Measurements from ENCODE around the gene PPFIBP2. TPM values are rescaled to one million over a fixed set of nuclear protein-coding genes. Genes with fewer than 3 reads are reported as not detected.

Gene PPFIBP2
- total and polyA plus RNA-seq, 2 of the 13 experiments (the other 11 are each of a cell fraction or from before 2014, with no cell fraction given): 15.0 to 52.5 TPM

DNA sequence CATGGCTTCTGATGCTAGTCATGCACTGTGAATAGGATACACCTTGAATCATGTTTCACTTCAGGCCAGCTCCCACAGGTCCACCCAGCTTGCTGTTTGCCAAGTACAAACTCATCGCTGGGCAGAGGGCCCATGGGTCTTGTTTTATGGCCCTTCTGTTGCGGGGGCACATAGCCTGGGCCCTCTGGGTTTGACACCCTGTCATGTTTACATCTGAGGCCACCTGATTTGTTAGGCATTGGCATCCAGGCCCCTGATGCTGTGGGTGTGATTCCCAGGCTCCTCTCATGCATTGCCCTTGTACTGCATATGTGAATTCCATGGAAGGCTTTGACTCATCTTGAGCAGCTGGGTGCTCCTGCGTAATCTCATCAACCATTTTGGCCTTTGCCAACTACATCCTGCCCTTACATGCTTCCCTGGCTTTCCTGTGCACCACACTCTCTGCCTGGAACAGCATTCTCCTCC is 32.6 kb downstream of the PPFIBP2 start:
- Histone ChIP-seq H3K36me3 (replicated peaks in 1 of 2; ENCODE audit: control insufficient read depth in 1 of 2, insufficient read depth in 2 of 2, low read length in 2 of 2) (peaks cover 0 to 6% of the 10 kb centered on the region in 2 experiments; a peak in 1 of 5 replicates), H3K27me3 (ENCODE audit: control insufficient read depth in 1 of 2, insufficient read depth in 2 of 2, low read length in 2 of 2) (no peaks in the 10 kb centered on the region; a peak in 1 of 5 replicates), H3K27ac (ENCODE audit: extremely low read length, insufficient read depth, low read length) (no peak overlapping the region), H3K4me1 (ENCODE audit: insufficient read depth, low read length) (no peaks in the 10 kb centered on the region), H3K79me2 (ENCODE audit: insufficient read depth, low read length) (no peaks in the 10 kb centered on the region), H2AFZ (ENCODE audit: low read length) (no peak overlapping the region), H4K20me1 (ENCODE audit: insufficient read depth, low read length) (no peaks in the 10 kb centered on the region), H3K9ac (ENCODE audit: insufficient read depth, low read depth, low read length) (no peak overlapping the region), H3K4me3 (replicated peaks in 1 of 3; ENCODE audit: insufficient read depth in 1 of 3, low read depth in 2 of 3, low read length in 3 of 3) (no peak overlapping the region), H3K9me3 (ENCODE audit: low read length) (no peaks in the 10 kb centered on the region), H3K4me2 (ENCODE audit: low read depth, low read length) (no peak overlapping the region)
- no peak for DNase-seq (ENCODE audit: low spot score)
- in situ Hi-C loops (cut with HindIII; ENCODE audit: extremely low pct_ligation_motif_present, low pct_unique_long_range_greater_than_20kb) (no loop called here), intact Hi-C loops (cut with micrococcal nuclease; ENCODE audit: unreplicated experiment) (no loop called here)
- CTCF ChIA-PET (ENCODE audit: low intra/inter-chr PET ratio, low total read pairs): no interaction called here
- BruUV-seq (replicated peaks): no TSS peak
- WGBS (ENCODE audit: low lambda C conversion rate): 96% methylated on average over 3 of the region's 3 CpGs
- FAIRE-seq: no peak
- POLR2A ChIA-PET: no interaction called here
- ATAC-seq: no peak
- TF ChIP-seq, protein P1, sequence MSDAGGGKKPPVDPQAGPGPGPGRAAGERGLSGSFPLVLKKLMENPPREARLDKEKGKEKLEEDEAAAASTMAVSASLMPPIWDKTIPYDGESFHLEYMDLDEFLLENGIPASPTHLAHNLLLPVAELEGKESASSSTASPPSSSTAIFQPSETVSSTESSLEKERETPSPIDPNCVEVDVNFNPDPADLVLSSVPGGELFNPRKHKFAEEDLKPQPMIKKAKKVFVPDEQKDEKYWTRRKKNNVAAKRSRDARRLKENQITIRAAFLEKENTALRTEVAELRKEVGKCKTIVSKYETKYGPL (CRISPR knock-in tag; IDR thresholded peaks at IDR 0.05): no peak
- TF ChIP-seq, protein P2, sequence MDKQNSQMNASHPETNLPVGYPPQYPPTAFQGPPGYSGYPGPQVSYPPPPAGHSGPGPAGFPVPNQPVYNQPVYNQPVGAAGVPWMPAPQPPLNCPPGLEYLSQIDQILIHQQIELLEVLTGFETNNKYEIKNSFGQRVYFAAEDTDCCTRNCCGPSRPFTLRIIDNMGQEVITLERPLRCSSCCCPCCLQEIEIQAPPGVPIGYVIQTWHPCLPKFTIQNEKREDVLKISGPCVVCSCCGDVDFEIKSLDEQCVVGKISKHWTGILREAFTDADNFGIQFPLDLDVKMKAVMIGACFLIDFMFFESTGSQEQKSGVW (CRISPR knock-in tag; IDR thresholded peaks at IDR 0.05; ENCODE audit: borderline replicate concordance): no peak
- TF ChIP-seq SETDB1 (CRISPR knock-in tag; IDR thresholded peaks at IDR 0.05; ENCODE audit: borderline replicate concordance) (no peak), ZNF546 (CRISPR knock-in tag; conservative IDR thresholded peaks at IDR 0.05) (no peak), SIN3B (IDR thresholded peaks at IDR 0.05; ENCODE audit: low read length) (no peak), SRSF9 (IDR thresholded peaks at IDR 0.05; ENCODE audit: borderline replicate concordance, insufficient read depth, low read depth, low read length, poor library complexity, severe bottlenecking) (no peak)
- TF ChIP-seq, protein P3, sequence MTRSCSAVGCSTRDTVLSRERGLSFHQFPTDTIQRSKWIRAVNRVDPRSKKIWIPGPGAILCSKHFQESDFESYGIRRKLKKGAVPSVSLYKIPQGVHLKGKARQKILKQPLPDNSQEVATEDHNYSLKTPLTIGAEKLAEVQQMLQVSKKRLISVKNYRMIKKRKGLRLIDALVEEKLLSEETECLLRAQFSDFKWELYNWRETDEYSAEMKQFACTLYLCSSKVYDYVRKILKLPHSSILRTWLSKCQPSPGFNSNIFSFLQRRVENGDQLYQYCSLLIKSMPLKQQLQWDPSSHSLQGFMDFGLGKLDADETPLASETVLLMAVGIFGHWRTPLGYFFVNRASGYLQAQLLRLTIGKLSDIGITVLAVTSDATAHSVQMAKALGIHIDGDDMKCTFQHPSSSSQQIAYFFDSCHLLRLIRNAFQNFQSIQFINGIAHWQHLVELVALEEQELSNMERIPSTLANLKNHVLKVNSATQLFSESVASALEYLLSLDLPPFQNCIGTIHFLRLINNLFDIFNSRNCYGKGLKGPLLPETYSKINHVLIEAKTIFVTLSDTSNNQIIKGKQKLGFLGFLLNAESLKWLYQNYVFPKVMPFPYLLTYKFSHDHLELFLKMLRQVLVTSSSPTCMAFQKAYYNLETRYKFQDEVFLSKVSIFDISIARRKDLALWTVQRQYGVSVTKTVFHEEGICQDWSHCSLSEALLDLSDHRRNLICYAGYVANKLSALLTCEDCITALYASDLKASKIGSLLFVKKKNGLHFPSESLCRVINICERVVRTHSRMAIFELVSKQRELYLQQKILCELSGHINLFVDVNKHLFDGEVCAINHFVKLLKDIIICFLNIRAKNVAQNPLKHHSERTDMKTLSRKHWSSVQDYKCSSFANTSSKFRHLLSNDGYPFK (CRISPR knock-in tag; IDR thresholded peaks at IDR 0.05; ENCODE audit: borderline replicate concordance): no peak
